ENCODE data around the gene KMT2E.
"Not testable (repeated sequence)": the region's sequence is repeated elsewhere in the genome, so short reads cannot be mapped to it uniquely, and the experiment has no call there.

KMT2E gene

GRCh38 chr7:105013816-105014692 is at the start of gene KMT2E:
KMT2E (plus strand) TSS chr7:105014205; CDS start chr7:105040953, 26,748 bp downstream.
- DNase-seq: peak; percentile 90

- DNase-seq: no peak
Measured at GRCh38 chr7:104964626-104965236, 49.3 kb upstream of the KMT2E start.

- DNase-seq: no peak
Measured at GRCh38 chr7:104966022-104966421, 48.0 kb upstream of the KMT2E start.

GRCh38 chr7:104967088-104967487 is 46.9 kb upstream of the KMT2E start:
- peak; percentile 77 for DNase-seq

DNA sequence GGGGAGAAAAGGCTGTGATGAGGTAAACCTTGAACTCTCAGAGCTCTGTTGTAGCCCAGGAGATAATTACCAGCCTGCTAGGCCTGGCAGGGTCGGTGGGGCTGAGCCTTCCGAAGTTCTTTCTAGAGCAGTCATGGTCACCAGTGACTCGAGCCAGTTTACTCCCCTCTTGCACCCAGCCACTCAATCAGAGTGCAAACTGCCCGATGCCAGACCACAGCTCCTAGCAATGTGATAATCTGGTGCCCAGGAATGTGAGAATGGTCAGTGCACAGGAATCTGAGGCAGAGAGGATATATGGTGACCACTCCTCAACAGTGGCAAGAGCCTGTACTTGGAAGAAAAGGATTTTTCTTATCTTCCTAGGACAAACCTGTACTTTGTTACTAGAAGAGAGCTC is 46.4 kb upstream of the KMT2E start:
- no peak for DNase-seq

DNA sequence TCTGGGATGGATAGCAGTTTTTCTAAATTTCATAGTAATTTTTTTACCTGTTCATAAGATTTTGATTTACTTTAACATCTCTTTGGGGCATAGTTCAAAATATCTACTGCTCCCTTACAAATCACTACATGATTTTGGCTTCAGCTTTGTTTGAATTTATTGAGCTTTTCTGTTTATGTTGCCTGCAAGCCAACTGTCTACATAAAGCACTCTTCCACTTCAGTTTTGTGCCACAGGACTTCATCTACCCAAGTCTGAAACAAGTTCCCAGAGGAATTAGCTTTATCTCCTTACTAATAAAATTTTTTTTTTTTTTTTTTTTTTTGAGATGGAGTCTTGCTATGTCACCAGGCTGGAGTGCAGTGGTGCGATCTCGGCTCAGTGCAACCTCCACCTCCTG is 45.4 kb upstream of the KMT2E start:
- DNase-seq: no peak

DNA sequence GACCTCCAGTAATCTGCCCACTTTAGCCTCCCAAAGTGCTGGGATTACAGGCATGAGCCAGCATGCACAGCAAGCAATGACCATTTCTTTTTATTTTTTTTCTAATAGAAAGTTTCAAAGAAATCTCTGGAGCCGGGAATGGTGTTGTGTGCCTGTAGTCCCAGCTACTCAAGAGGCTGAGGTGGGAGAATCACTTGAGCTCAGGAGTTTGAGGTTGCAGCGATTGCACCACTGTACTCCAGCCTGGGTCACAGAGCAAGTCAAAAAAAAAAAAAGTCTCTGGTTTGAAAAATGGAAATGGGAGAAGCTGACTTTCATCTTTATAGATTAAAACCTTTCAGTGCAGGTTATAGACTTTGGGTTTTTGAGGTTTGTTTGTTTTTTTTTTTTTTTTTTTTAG is 44.8 kb upstream of the KMT2E start:
- DNase-seq: no peak

GRCh38 chr7:104971290-104972071 is 42.5 kb upstream of the KMT2E start:
- DNase-seq: peak; percentile 61

GRCh38 chr7:104972500-104972899 is 41.5 kb upstream of the KMT2E start:
- DNase-seq: peak; percentile 95

GRCh38 chr7:104973227-104973626 is 40.8 kb upstream of the KMT2E start:
- peak; percentile 56 for DNase-seq

GRCh38 chr7:104973909-104974415 is 40.0 kb upstream of the KMT2E start:
- DNase-seq: peak; percentile 97

DNA sequence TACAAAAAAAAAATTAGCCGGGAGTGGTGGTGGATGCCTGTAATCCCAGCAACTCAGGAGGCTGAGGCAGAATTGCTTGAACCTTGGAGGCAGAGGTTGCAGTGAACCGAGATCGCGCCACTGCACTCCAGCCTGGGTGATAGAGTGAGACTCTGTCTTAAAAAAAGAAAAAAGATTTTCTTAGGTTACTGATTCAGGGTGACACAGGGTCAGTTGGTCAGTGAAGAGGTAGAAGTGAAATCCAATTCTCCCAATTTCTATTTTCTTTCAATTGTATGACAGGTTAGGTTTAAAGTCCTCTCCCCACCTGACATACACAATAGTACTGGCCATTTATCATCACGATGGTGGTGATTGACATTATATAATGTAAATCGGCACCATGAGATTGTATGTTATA is 38.5 kb upstream of the KMT2E start:
- DNase-seq: not testable (repeated sequence)

DNA sequence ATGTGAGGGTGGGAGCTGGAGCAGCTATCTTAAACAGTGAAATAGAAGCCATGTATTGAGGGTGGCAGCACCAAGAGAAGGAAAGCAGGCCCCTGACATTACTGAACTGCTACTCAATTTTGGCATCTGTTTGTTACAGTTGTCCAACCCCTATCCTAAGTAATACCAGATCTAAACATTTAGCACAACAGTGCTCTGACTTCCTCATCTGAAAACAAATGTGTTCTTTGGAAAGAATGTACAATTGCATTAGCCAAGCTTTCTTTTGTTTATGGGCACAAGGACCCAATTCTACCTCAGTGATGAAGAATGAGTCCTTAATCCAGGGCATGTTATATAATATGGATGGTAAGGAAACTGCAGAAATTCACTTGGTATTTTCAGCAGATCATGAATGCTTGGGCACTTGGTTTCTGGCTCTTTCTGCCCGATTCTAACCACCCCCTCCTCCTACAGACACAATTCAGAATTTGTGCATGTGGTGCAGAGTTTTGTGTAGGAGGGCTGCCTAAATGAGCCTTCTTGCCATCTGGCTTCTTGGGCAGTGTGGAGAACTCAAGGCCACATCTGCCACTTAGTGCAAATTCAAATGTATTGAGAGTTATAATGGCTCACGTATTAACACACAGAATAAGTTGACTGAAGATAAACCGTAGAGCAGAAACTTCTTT is 36.9 kb upstream of the KMT2E start:
- no peak for DNase-seq

DNA sequence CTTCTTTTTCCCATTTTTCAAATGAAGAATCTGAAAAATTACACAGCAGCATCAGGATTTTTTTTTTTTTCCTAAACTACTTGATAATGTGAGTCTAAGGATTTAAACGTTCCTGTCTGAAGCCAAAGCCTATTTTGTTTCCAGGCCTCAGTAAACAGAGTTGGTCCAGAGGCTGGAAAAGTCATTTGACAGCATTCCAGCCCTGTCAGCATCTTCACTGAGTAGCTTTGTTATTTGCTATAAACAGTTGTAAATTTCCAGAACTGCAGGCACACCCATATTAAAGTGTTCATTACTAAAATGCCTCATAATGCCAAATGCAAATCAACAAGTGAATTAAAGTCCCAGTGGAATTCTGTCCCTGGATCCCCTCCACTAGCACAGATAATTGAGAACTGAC is 35.5 kb upstream of the KMT2E start:
- no peak for DNase-seq

DNA sequence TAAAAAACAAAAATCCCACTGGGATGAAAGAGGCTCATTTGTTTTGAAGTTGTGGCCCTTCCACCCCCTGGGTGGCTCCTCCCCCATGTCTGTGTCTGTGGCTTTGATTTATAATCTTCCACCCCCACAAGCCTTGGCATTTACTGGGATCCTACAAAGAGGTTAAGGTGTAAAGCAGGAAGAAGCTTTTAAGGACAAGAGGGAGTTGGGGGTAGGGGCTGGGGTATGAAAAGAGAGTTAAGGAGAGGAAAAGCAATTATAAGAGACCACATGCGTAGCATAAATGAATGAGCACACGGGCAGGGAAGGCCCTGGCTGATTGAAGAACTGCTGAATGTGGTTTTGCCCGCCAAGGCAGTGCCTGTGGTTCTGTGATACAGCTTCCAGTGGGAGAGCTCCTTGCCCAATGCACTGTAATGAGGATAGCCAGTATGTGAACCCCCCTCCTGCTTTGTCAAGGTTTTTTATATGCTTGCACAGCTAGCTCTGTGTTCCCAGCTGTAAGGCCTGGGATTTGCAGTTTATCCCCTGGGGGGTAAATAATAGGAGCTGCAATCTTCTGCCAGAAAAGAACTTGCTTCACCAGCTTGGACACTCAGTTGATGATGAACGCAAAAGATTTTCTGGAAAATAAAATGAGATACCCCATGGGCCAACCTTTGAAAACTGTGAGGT is 34.7 kb upstream of the KMT2E start:
- DNase-seq: peak; percentile 54

GRCh38 chr7:104980440-104980839 is 33.6 kb upstream of the KMT2E start:
- peak; percentile 53 for DNase-seq

DNA sequence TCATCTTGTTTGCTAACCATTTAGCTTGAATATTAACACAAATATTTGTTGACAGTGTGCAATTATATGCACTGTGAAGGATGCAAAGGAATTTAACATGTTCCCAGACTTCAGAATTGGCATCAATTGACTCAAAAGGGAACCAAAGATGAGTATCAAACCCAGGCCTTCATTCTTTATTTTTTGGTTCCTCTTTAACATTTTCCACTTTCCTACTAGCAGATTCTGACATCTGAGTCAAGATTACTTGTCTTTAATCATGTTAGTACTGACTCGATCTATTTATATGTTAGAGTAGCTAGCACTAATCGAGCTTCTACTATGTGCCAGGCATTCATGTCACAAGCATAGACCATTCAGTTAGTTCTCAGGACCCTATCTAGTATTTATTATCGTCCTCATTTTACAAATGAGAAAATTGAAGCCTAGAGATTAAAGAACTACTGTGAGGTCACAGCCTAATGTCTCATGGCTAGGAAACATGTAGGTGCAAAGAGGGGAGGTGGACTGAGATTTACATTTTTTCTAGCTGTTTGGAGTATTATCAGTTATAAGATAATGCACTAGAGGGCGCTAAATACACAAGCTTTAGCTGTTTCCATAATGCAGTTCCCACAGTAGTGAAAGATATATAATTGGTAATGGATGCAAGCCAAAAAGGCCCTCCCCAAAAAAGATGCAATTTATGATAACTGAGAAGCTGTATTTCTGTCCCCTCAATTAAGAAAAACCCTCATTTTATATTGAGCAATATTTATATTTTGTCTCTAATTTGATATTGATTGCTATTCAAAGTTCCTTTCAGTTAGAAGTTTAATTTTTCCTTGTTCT is 32.9 kb upstream of the KMT2E start:
- DNase-seq: peak; percentile 59

DNA sequence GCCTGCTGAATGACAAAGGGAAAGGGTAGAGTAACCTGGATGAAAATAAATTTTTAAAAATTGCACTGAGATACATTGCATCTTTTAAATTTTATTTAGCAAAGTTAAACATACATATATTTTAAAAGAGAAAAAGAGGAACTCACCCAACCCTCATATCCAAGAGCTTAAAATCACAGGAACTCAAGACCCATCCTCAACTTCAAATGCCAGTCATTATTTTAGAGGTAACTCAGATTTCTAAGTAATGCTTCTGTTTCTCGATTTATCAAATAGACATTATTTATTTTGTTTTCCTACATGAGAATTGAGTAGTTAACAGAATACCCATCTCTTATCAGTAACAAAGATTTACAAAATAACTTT is 32.4 kb upstream of the KMT2E start:
- no peak for DNase-seq

GRCh38 chr7:104982308-104983075 is 31.5 kb upstream of the KMT2E start:
- DNase-seq: no peak

DNA sequence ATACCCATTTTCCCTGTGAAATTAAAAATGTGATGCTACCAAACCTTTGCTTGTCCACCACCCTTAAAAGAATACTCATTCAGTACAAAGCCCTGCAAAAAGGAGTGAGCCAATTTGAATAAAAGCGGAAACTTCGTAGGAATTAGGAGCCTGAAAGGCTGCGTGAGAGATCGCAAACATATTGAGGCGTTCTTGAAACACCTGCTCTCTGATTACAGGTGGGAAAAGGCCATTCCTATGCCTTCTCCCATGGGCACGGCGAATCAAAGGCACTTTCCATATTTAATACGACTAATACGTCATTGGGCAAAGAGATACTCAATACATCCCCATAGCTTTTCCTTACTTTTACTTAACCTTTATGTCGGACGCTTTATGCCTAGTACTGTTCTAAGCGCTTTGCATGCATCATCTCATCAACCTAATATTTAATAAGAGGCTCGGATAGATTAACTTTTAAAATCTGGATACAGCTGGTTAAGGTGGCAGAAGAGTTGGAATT is 30.9 kb upstream of the KMT2E start:
- no peak for DNase-seq
